ENCODE results near the gene TAF1B. TPM values are rescaled to one million over a fixed set of nuclear protein-coding genes. Genes with fewer than 3 reads are reported as not detected.

The TAF1B gene
- total RNA-seq, 2 donors from 2014 or later: 14.8 to 16.0 TPM

DNA sequence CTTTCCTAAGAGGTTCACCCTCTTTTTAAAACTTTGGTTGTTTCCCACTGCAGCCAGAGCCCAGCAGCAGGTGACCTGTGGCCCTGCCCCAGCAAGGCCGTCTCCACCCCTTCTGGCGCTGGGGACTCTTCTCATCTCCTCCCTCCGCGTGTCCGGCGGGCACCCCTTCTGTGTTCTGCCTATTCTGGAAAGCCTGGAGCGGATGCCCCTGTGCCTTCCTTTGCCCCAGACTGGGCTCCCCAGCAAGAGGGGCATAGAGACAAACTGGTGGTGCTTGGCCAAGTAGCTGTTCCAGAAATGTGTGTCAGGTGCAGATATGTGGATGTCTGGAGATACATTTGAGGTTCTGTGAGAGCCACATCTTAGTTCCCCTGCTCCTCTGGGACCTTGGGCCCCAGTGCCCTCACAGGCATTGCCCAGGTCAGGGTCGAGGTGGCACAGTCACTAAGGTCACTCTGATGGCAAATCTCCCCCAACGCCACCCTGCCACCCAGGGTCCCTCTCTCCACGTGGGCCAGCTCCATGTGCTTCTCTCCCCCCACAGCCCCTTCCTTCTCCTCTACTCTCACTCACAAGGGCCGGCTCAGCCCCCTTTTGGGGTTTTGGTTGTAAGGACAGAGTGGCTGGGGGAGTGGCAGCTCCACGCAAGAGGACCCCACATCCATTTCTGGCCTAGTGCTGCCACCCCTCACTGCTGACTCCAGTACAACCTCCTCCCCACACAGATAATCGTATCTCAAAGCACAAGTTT is 35.5 kb upstream of the TAF1B start:
- H3K27me3 ChIP-seq (replicated peaks; ENCODE audit: insufficient read depth): no peaks in the 10 kb centered on the region
- intact Hi-C loops (cut with DNase I): loop anchor here (10.0 kb wide), 1 partner anchor 627 kb away; no protein-coding TSS in a partner anchor
- TF ChIP-seq, protein P1, sequence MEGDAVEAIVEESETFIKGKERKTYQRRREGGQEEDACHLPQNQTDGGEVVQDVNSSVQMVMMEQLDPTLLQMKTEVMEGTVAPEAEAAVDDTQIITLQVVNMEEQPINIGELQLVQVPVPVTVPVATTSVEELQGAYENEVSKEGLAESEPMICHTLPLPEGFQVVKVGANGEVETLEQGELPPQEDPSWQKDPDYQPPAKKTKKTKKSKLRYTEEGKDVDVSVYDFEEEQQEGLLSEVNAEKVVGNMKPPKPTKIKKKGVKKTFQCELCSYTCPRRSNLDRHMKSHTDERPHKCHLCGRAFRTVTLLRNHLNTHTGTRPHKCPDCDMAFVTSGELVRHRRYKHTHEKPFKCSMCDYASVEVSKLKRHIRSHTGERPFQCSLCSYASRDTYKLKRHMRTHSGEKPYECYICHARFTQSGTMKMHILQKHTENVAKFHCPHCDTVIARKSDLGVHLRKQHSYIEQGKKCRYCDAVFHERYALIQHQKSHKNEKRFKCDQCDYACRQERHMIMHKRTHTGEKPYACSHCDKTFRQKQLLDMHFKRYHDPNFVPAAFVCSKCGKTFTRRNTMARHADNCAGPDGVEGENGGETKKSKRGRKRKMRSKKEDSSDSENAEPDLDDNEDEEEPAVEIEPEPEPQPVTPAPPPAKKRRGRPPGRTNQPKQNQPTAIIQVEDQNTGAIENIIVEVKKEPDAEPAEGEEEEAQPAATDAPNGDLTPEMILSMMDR (IDR thresholded peaks at IDR 0.05): no peak
- no peak for TF ChIP-seq POLR2AphosphoS5 (IDR thresholded peaks at IDR 0.05)
- TF ChIP-seq POLR2A (IDR thresholded peaks at IDR 0.05): no peak
- H3K4me1 ChIP-seq (replicated peaks): peaks cover 7% of the 10 kb centered on the region
- no peaks in the 10 kb centered on the region for H3K9me3 ChIP-seq
- H3K36me3 ChIP-seq: no peaks in the 10 kb centered on the region
- no peak for DNase-seq (ENCODE audit: low spot score)
- no peak overlapping the region for H3K27ac ChIP-seq
- 94% methylated on average over 13 of the region's 13 CpGs for WGBS
- no peak overlapping the region for H3K4me3 ChIP-seq

GRCh38 chr2:9808334-9809063 is 34.8 kb upstream of the TAF1B start:
- H3K27ac ChIP-seq: peak overlapping the region; percentile 21 to 45
- H3K9me3 ChIP-seq: no peaks in the 10 kb centered on the region
- peaks cover 7% of the 10 kb centered on the region for H3K4me1 ChIP-seq (replicated peaks)
- no peaks in the 10 kb centered on the region for H3K36me3 ChIP-seq
- no peak for DNase-seq (ENCODE audit: low spot score)
- WGBS: 53% methylated on average over 19 of the region's 19 CpGs
- H3K27me3 ChIP-seq (replicated peaks; ENCODE audit: insufficient read depth): no peaks in the 10 kb centered on the region
- H3K4me3 ChIP-seq: no peak overlapping the region
- intact Hi-C loops (cut with DNase I): loop anchor here (10.0 kb wide), 1 partner anchor 626 kb away; no protein-coding TSS in a partner anchor
- TF ChIP-seq, protein P1 (IDR thresholded peaks at IDR 0.05): no peak
- TF ChIP-seq POLR2A (IDR thresholded peaks at IDR 0.05): no peak
- no peak for TF ChIP-seq POLR2AphosphoS5 (IDR thresholded peaks at IDR 0.05)

DNA sequence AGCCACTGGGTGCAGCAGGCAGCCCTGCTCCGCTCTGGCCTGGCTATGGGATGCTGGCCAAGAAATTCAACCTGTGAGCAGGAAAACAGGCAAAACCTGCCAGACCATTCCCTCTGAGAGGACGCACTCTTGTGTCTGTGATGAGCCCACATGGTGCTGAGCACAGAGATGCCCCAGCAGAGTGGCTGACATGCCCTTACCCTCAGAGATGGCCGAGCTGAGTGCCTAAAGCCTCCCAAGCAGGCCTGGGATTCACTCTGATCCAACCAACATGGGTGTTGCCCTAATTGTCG is 34.3 kb upstream of the TAF1B start:
- intact Hi-C loops (cut with DNase I): loop anchor here (10.0 kb wide), 1 partner anchor 626 kb away; no protein-coding TSS in a partner anchor
- WGBS: 48% methylated on average over 3 of the region's 4 CpGs

DNA sequence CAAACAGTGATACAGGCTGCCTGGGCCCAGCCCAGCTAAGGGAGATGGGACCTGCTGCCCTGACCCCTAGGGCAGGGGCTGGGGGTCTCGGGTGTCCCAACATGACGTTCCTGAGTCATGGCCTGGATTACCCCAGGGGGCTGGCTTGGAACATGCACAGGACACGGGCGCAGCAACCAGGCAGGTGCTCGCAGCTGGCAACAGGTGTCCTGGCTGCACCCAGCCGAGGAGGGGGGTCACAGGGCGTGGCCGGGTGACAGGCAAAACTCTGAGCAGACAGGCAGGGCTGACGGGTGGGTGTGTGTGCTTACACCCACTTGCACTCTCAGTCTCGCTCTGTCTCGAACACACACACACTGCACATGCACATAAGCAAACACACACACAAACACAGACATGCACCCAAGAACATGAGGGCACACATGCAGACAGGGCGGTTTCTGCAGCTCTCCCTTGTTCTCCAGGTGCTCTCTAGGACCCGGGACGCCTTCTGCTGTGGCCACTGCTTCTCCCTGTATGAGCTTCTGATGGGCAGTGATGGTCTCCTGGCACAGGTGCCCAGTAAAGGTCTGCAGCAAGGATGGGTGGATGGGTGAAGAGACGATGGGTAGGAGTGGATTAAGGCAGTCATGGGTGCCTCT is 33.7 kb upstream of the TAF1B start:
- DNase-seq (ENCODE audit: low spot score): no peak
- Histone ChIP-seq H3K27me3 (replicated peaks; ENCODE audit: insufficient read depth) (no peaks in the 10 kb centered on the region), H3K9me3 (no peaks in the 10 kb centered on the region), H3K4me1 (replicated peaks) (peaks cover 7% of the 10 kb centered on the region), H3K4me3 (no peak overlapping the region), H3K27ac (peak overlapping the region; percentile 21 to 45), H3K36me3 (no peaks in the 10 kb centered on the region)
- intact Hi-C loops (cut with DNase I): loop anchor here (10.0 kb wide), 2 partner anchors 175 to 625 kb away; no protein-coding TSS in a partner anchor
- 52% methylated on average over 10 of the region's 15 CpGs for WGBS
- TF ChIP-seq POLR2AphosphoS5 (IDR thresholded peaks at IDR 0.05) (no peak), POLR2A (IDR thresholded peaks at IDR 0.05) (no peak)
- TF ChIP-seq, protein P1 (IDR thresholded peaks at IDR 0.05): no peak

More for the DNA sequence above, 34.3 kb upstream of the TAF1B start:
- TF ChIP-seq, protein P1 (IDR thresholded peaks at IDR 0.05): no peak
- peak; percentile 82 for TF ChIP-seq POLR2AphosphoS5 (IDR thresholded peaks at IDR 0.05)
- H3K27ac ChIP-seq: peak overlapping the region; percentile 21 to 45
- DNase-seq (ENCODE audit: low spot score): peak; percentile 91
- H3K27me3 ChIP-seq (replicated peaks; ENCODE audit: insufficient read depth): no peaks in the 10 kb centered on the region
- peaks cover 7% of the 10 kb centered on the region for H3K4me1 ChIP-seq (replicated peaks)
- no peaks in the 10 kb centered on the region for H3K9me3 ChIP-seq
- H3K4me3 ChIP-seq: no peak overlapping the region
- no peaks in the 10 kb centered on the region for H3K36me3 ChIP-seq

Measured in prostate gland (tissue), 2 donors.